ENCODE results near the gene CDAN1.

The CDAN1 gene

DNA sequence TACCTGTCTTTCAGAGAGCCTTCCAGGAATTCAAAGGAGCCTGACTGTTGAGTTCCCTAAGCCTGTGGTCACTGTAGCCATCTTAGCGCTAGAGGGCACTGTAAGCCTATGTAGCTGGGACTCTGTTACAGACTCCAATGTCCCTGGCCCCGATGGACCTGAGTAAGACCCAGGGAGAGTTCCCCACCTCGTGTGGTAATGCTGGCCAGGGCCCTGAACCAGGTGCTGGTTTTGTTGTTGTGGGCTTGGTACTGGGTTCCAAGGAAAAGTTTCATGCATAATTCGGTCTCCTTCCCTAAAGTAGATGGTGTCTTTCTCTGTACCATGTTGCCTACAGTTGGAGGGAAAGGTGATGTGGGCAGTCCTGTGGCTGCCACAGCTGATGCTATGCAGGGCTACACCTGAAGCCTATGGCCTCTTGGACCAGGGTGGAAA is 32.4 kb downstream of the CDAN1 start:
- Histone ChIP-seq H3F3A (ENCODE audit: insufficient read depth) (no peaks in the 10 kb centered on the region), H3K27me3 (ENCODE audit: low read length) (no peaks in the 10 kb centered on the region), H2AFZ (ENCODE audit: low read depth, low read length, severe bottlenecking) (no peak overlapping the region), H3K4me3 (ENCODE audit: insufficient read depth, low read length, poor library complexity, severe bottlenecking) (no peak overlapping the region), H3K4me2 (ENCODE audit: low read depth, low read length, poor library complexity, severe bottlenecking) (no peak overlapping the region), H3K9me3 (ENCODE audit: insufficient read depth, low read length) (no peaks in the 10 kb centered on the region), H3K9me2 (replicated peaks; ENCODE audit: insufficient read depth, low read length) (no peaks in the 10 kb centered on the region), H3K36me3 (ENCODE audit: low read length) (no peaks in the 10 kb centered on the region; the same call in 1 of the 2 replicates), H4K20me1 (ENCODE audit: low read depth, low read length) (no peaks in the 10 kb centered on the region), H3K79me2 (ENCODE audit: insufficient read depth, low read length) (no peaks in the 10 kb centered on the region), H3K27ac (ENCODE audit: low read depth, low read length) (no peak overlapping the region), H3K9ac (ENCODE audit: low read length) (no peak overlapping the region)
- no peak for TF ChIP-seq EZH2phosphoT487 (conservative IDR thresholded peaks at IDR 0.05; ENCODE audit: low read length)
- TF ChIP-seq, protein P1, sequence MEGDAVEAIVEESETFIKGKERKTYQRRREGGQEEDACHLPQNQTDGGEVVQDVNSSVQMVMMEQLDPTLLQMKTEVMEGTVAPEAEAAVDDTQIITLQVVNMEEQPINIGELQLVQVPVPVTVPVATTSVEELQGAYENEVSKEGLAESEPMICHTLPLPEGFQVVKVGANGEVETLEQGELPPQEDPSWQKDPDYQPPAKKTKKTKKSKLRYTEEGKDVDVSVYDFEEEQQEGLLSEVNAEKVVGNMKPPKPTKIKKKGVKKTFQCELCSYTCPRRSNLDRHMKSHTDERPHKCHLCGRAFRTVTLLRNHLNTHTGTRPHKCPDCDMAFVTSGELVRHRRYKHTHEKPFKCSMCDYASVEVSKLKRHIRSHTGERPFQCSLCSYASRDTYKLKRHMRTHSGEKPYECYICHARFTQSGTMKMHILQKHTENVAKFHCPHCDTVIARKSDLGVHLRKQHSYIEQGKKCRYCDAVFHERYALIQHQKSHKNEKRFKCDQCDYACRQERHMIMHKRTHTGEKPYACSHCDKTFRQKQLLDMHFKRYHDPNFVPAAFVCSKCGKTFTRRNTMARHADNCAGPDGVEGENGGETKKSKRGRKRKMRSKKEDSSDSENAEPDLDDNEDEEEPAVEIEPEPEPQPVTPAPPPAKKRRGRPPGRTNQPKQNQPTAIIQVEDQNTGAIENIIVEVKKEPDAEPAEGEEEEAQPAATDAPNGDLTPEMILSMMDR (IDR thresholded peaks at IDR 0.05; ENCODE audit: insufficient read depth, low read length, poor library complexity, severe bottlenecking) = peak; percentile 74

DNA sequence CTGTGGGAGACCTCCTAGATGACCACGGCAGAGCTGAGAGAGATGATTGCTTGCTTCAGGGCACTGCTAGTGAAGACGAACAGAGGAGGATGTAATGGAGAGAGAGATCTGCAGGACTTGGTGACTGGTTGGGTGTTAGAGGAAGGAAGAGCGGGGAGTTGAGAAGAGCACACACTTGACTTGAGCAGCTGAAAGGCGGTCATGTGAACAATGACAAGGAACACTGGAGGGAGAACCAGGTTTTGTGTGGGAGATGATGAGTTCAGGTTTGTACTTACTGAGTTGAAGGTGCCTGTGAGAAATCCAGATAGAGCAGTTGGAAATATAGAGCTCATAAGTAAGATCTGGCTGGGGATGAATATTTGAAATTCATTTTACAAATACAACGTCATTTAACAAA is 40.3 kb downstream of the CDAN1 start:
- no peaks in the 10 kb centered on the region for H3F3A ChIP-seq (ENCODE audit: insufficient read depth)
- H3K4me2 ChIP-seq (ENCODE audit: low read depth, low read length, poor library complexity, severe bottlenecking) = no peak overlapping the region
- no peaks in the 10 kb centered on the region for H3K36me3 ChIP-seq (ENCODE audit: low read length)
- H3K27me3 ChIP-seq (ENCODE audit: low read length) = no peaks in the 10 kb centered on the region
- no peaks in the 10 kb centered on the region for H3K9me3 ChIP-seq (ENCODE audit: insufficient read depth, low read length)
- no peak overlapping the region for H3K27ac ChIP-seq (ENCODE audit: low read depth, low read length)
- TF ChIP-seq, protein P1 (IDR thresholded peaks at IDR 0.05; ENCODE audit: insufficient read depth, low read length, poor library complexity, severe bottlenecking) = no peak
- no peak for TF ChIP-seq EZH2phosphoT487 (conservative IDR thresholded peaks at IDR 0.05; ENCODE audit: low read length)
- H3K9me2 ChIP-seq (replicated peaks; ENCODE audit: insufficient read depth, low read length) = no peaks in the 10 kb centered on the region
- no peak overlapping the region for H3K9ac ChIP-seq (ENCODE audit: low read length)
- H2AFZ ChIP-seq (ENCODE audit: low read depth, low read length, severe bottlenecking) = no peak overlapping the region
- H4K20me1 ChIP-seq (ENCODE audit: low read depth, low read length) = no peaks in the 10 kb centered on the region
- H3K4me3 ChIP-seq (ENCODE audit: insufficient read depth, low read length, poor library complexity, severe bottlenecking) = no peak overlapping the region
- no peaks in the 10 kb centered on the region for H3K79me2 ChIP-seq (ENCODE audit: insufficient read depth, low read length)

DNA sequence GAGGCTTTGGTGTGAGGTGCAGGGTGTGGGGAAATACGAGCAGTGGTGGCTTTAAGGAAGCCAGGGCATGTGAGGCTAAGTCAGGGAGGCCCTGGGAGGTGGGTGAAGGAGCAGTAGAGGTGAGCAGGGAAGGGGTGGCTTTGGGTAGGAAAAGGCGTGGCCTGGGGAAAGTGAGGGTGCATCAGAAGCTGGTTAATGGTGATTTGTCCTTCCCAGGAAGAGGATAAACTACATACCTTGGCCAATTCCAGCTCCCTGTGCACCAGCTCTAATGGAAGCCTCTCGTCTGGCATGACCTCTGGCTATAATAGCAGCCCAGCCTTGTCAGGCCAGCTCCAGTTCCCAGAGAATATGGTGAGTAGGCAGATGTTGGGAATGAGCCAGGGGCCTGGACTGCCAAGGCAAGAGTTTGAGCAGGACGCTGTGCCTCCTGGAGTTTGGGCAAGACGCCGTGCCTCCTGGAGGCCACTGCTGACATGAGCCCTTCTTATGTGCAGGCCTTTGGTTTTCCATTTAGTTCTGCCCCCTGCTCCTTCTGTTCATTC is 41.3 kb downstream of the CDAN1 start:
- no peak overlapping the region for H3K4me3 ChIP-seq (ENCODE audit: insufficient read depth, low read length, poor library complexity, severe bottlenecking)
- no peaks in the 10 kb centered on the region for H3K36me3 ChIP-seq (ENCODE audit: low read length)
- H3K79me2 ChIP-seq (ENCODE audit: insufficient read depth, low read length) = no peaks in the 10 kb centered on the region
- H2AFZ ChIP-seq (ENCODE audit: low read depth, low read length, severe bottlenecking) = no peak overlapping the region
- no peak for TF ChIP-seq EZH2phosphoT487 (conservative IDR thresholded peaks at IDR 0.05; ENCODE audit: low read length)
- TF ChIP-seq, protein P1 (IDR thresholded peaks at IDR 0.05; ENCODE audit: insufficient read depth, low read length, poor library complexity, severe bottlenecking) = no peak
- no peaks in the 10 kb centered on the region for H3K9me3 ChIP-seq (ENCODE audit: insufficient read depth, low read length)
- H3K9ac ChIP-seq (ENCODE audit: low read length) = no peak overlapping the region
- H4K20me1 ChIP-seq (ENCODE audit: low read depth, low read length) = no peaks in the 10 kb centered on the region
- no peak overlapping the region for H3K4me2 ChIP-seq (ENCODE audit: low read depth, low read length, poor library complexity, severe bottlenecking)
- H3K27ac ChIP-seq (ENCODE audit: low read depth, low read length) = no peak overlapping the region
- no peaks in the 10 kb centered on the region for H3K9me2 ChIP-seq (replicated peaks; ENCODE audit: insufficient read depth, low read length)
- H3F3A ChIP-seq (ENCODE audit: insufficient read depth) = no peaks in the 10 kb centered on the region
- no peaks in the 10 kb centered on the region for H3K27me3 ChIP-seq (ENCODE audit: low read length)
